ENCODE data around the gene CD1C. TPM values are rescaled to one million over a fixed set of nuclear protein-coding genes. Genes with fewer than 3 reads are reported as not detected.
"Not testable (repeated sequence)": the region's sequence is repeated elsewhere in the genome, so short reads cannot be mapped to it uniquely, and the experiment has no call there.

Gene CD1C
- total RNA-seq, 2 donors from 2014 or later = 0.32 to 0.98 TPM

- no peak within 1 kb of the TSS for H3K9ac ChIP-seq (ENCODE audit: low read depth in 2 of 2, low read length in 2 of 2)
- H3K4me1 ChIP-seq = no peaks in the 10 kb centered on the region
- no peaks in the 10 kb centered on the region for H3K9me3 ChIP-seq
- intact Hi-C loops (cut with DNase I) = no loop called here
- no peaks in the 10 kb centered on the region for H3K27me3 ChIP-seq
- no peaks in the 10 kb centered on the region for H3K36me3 ChIP-seq
- TF ChIP-seq, protein P1, sequence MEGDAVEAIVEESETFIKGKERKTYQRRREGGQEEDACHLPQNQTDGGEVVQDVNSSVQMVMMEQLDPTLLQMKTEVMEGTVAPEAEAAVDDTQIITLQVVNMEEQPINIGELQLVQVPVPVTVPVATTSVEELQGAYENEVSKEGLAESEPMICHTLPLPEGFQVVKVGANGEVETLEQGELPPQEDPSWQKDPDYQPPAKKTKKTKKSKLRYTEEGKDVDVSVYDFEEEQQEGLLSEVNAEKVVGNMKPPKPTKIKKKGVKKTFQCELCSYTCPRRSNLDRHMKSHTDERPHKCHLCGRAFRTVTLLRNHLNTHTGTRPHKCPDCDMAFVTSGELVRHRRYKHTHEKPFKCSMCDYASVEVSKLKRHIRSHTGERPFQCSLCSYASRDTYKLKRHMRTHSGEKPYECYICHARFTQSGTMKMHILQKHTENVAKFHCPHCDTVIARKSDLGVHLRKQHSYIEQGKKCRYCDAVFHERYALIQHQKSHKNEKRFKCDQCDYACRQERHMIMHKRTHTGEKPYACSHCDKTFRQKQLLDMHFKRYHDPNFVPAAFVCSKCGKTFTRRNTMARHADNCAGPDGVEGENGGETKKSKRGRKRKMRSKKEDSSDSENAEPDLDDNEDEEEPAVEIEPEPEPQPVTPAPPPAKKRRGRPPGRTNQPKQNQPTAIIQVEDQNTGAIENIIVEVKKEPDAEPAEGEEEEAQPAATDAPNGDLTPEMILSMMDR (IDR thresholded peaks at IDR 0.05) = no peak
- DNase-seq = no peak
- no peak within 1 kb of the TSS for H3K4me3 ChIP-seq
- no peak within 1 kb of the TSS for H3K27ac ChIP-seq
These were observed 41.9 kb downstream of the CD1C start, which contains the start of gene CD1B for GRCh38 chr1:158331481-158332150. Gene CD1B (minus strand): TSS chr1:158331531. CDS start chr1:158331423, 108 bp downstream.

DNA sequence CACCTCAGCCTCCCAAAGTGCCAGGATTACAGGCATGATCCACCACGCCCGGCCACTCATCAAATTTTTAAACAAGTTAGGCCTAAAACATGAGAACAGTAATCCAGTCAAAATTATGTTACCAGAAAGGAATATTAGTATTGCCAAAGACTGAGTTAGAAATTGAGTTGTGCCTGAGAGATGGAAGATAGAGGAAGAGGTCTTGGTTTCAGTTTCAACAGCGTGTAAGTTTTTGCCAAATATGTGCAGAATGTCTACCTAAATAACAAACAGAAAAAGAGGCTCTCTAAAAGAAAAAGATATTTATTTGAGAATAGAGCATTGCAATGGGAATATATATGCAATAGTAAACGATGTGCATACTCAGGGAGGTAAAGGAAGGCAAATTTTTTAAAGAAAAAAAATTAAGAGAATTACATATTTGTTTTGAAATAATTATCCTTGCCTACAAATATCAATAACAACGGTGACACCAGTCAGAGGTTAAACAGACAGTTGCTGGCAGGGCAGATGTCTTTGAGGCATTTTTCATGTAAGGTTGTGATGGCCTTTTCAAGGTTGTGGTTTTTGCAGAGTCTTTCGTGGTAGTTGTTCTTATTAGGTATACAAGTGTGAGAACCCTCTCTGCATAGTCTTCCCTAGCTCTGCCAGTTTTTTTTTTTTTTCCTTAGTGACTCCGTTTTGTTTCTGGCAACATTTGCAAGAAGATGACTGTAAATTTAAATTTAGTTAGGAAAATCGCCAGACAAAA lies 43.9 kb downstream of the CD1C start:
- intact Hi-C loops (cut with DNase I) = no loop called here
- Histone ChIP-seq H3K4me3 (no peak overlapping the region), H3K27me3 (no peaks in the 10 kb centered on the region), H3K36me3 (no peaks in the 10 kb centered on the region), H3K9me3 (no peaks in the 10 kb centered on the region), H3K9ac (ENCODE audit: low read depth in 2 of 2, low read length in 2 of 2) (no peak overlapping the region), H3K27ac (no peak overlapping the region), H3K4me1 (no peaks in the 10 kb centered on the region)
- DNase-seq = no peak
- TF ChIP-seq, protein P1 (IDR thresholded peaks at IDR 0.05) = no peak

- TF ChIP-seq, protein P1 (IDR thresholded peaks at IDR 0.05) = no peak
- Histone ChIP-seq H3K9me3 (no peaks in the 10 kb centered on the region), H3K27ac (no peak overlapping the region), H3K4me1 (no peaks in the 10 kb centered on the region), H3K27me3 (no peaks in the 10 kb centered on the region), H3K9ac (ENCODE audit: low read depth in 2 of 2, low read length in 2 of 2) (no peak overlapping the region), H3K36me3 (no peaks in the 10 kb centered on the region), H3K4me3 (no peak overlapping the region)
- DNase-seq = no peak
- intact Hi-C loops (cut with DNase I) = no loop called here
These were observed 44.9 kb downstream of the CD1C start for GRCh38 chr1:158334526-158335212.

GRCh38 chr1:158335213-158335532 lies 45.5 kb downstream of the CD1C start:
- Histone ChIP-seq H3K4me3 (no peak overlapping the region), H3K4me1 (no peaks in the 10 kb centered on the region), H3K36me3 (no peaks in the 10 kb centered on the region), H3K9me3 (no peaks in the 10 kb centered on the region), H3K27ac (no peak overlapping the region), H3K27me3 (no peaks in the 10 kb centered on the region), H3K9ac (ENCODE audit: low read depth in 2 of 2, low read length in 2 of 2) (no peak overlapping the region)
- TF ChIP-seq, protein P1 (IDR thresholded peaks at IDR 0.05) = no peak
- DNase-seq = no peak
- intact Hi-C loops (cut with DNase I) = no loop called here

GRCh38 chr1:158336413-158336812 lies 46.7 kb downstream of the CD1C start:
- H3K4me3 ChIP-seq; H3K36me3 ChIP-seq; intact Hi-C loops (cut with DNase I); H3K27ac ChIP-seq; H3K27me3 ChIP-seq; DNase-seq; H3K4me1 ChIP-seq; H3K9ac ChIP-seq (ENCODE audit: low read depth in 2 of 2, low read length in 2 of 2); H3K9me3 ChIP-seq: not testable (repeated sequence)

Other genes with a start within 250 kb of the CD1C start
- gene CD1D, start 109.0 kb upstream of the CD1C start, total RNA-seq = 1 to 10 TPM; 4.6 to 7.9 TPM
- gene CD1A, start 35.5 kb upstream of the CD1C start, total RNA-seq = under 1 TPM in 1 of 2 donors, not detected in 1; 0.11 TPM
- gene CD1B, start 41.6 kb downstream of the CD1C start, total RNA-seq = not detected
- under 1 TPM in 1 of 2 donors, not detected in 1; 0.24 TPM for gene CD1E, start 64.0 kb downstream of the CD1C start, total RNA-seq
- gene OR10T2, start 109.5 kb downstream of the CD1C start, total RNA-seq = not detected
- gene OR10K2, start 136.3 kb downstream of the CD1C start, total RNA-seq = not detected
- gene OR10K1, start 171.9 kb downstream of the CD1C start, total RNA-seq = not detected
- gene OR10R2, start 182.3 kb downstream of the CD1C start, total RNA-seq = not detected